GM21447 (cell line): ENCODE measurements around the gene SPATA33.

Source experiments
- ATAC-seq: cut with Tn5 transposase; IDR thresholded peaks from one replicate; pipeline ENCODE4 v1.9.1; 2021; ENCODE audit not compliant: unreplicated experiment

Gene SPATA33

DNA sequence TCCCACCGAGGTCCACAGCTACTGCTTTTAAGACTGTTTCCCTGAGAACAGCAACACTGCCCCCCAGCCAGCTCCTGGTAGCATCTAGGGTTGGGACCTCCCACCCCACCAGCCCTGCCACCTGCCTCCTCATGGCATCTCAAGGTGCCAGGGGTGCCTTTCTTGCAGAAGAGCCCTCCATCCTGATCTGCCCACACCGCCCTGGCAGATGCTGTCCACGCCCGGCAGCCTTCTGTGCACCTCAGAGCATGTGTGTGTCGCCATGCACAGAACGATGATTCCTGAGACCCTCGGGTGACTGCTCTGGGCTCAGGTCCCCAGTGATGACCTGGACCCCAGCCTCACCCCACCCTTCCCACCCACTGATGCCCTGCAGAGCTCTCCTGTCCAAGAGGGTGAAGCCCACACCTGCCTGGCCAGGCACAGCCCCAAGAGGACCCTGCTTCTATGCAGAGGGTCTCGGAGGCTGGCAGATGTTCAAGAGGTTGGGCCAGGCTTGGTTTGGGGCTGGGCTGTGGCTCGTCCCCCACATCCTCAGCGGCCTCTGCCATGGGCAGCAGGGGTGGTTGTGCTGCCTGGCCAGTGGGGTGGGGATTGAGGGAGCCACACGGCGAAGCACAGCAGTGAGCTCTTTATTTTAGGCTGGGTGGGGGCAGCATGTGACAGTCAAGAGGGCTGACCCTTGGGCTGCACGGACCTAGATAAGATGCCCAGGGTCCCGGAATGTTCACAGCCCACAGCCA is 49.1 kb downstream of the SPATA33 start:
- ATAC-seq, result no peak

DNA sequence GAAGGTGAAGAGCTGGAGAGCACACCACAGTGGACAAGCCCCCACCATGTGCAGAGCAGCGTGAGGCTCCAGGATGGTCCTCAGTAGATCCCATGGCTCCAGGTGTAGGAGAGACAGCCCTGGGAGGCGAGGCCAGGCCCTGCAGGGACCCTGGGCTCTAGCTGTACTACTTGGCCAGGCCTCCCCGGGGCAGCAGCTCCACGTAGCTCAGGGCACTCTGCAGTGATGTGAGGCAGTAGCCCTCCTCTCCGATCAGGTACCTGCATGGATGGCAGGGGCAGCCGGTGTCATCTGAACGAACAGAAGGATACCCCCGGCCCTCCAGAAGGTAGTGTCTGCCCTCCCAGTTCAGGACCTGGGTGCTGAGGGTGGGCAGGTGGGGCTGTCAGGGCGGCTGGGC is 50.1 kb downstream of the SPATA33 start:
- no peak for ATAC-seq

GRCh38 chr16:89708481-89708931 is 50.9 kb downstream of the SPATA33 start:
- no peak for ATAC-seq

DNA sequence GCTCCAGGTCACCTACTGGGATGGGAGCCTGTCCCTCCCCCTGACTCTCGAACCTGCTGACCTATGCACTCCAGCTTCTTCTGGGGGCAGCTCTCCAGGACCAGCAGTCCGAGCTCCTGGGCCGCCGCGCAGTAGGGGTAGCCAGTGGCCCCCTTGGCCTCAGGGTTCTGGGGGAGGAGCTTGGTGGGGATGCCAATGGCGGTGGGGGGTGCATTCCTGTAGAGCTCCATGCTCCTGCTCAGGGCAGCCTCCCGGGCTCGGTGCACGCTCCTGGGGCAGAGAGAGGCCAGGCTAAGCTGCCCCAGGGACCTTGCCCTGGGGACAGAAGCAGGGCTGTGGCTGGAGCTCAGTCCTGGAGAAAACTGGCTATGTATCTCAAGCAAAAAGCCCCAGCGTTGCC is 51.5 kb downstream of the SPATA33 start:
- ATAC-seq, result no peak

- ATAC-seq, result no peak
These were observed 52.2 kb downstream of the SPATA33 start for GRCh38 chr16:89709716-89710432.

GRCh38 chr16:89710709-89711564 is 53.3 kb downstream of the SPATA33 start:
- ATAC-seq, result no peak

GRCh38 chr16:89711601-89712273 is 54.1 kb downstream of the SPATA33 start:
- ATAC-seq, result peak; percentile 53

- no peak for ATAC-seq
These were observed 54.7 kb downstream of the SPATA33 start for GRCh38 chr16:89712274-89712781.

- ATAC-seq, result no peak
These were observed 58.9 kb downstream of the SPATA33 start for GRCh38 chr16:89716493-89716892.

DNA sequence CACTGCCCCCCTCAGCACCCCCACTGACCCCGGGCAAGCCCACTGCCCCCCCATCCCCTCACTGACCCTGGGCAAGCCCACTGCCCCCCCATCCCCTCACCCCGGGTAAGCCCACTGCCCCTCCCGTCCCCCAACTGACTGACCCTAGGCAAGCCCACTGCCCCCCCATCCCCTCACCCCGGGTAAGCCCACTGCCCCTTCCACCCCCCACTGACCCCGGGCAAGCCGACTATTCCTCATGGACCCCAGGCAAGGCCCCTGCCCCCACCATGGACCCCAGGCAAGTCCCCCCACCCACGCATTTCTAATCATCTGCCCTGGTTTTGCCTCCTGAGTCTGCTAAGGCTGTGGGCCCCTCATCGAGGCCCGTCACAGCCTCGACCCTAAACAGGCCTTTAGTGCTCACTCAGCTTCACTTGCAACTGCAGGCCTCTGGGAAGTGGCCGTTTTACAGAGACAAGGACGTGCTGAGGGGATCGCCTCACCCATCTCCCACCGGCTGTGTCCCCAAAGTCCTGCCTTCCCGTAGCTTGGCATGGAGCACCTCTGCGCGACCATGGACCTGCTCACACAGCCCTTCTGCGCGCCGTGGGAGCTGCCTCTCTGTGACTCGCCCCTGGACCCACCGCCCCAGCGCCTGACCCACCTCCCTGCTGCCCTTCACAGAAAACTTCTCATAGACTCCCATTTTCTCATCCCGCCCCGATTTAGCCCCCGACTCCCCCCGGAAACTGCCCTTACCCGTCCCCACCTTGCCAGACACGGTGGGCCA is 59.5 kb downstream of the SPATA33 start:
- no peak for ATAC-seq

- ATAC-seq, result no peak
These were observed 60.3 kb downstream of the SPATA33 start for GRCh38 chr16:89717688-89718505.
